ENCODE measurements around the gene KIAA1671.

Gene KIAA1671

DNA sequence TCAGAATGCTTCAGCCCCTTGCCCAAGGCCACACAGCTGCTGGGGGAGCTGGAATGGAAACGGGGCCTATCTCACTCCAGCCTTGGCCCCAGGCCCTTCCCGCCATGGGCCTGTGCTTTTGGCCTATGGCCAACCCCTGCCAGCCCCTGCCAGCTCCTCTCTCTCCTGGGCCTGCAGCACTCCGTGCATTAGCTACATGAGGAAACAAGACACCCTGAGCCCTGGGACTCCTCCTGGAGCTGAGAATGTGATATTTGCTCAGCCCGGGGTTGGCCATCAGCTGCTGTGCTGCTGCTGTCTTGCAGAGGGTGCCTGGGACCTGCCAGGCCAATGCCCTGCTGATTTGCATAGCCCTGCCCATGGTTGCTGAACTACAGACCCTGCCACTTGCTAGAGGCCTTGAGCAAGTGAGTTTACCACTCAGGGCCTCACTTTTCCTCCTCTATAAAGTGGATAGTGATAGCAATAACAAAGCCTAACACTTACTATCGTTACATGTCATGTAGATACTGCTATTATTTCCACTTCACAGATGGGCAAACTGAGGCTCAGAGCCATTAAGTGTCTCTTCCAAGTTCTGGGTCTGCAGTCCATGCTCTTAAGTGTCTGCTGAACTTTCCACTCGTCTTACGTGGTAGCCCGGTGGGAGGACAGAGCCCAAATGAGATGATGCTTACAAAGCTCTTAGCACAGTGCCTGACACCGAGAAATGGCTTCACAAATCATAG lies 99.6 kb downstream of the KIAA1671 start:
- Mint-ChIP-seq H3K4me3 (no peak overlapping the region), H3K36me3 (no peaks in the 10 kb centered on the region), H3K27ac (no peak overlapping the region), H3K4me1 (peaks cover 29% of the 10 kb centered on the region), H3K9me3 (peaks cover 7% of the 10 kb centered on the region)
- DNase-seq (ENCODE audit: low spot score in 2 of 2) = no peak
- no peak for ATAC-seq

- H3K27ac Mint-ChIP-seq = no peak overlapping the region
- H3K4me1 Mint-ChIP-seq = peaks cover 37% of the 10 kb centered on the region
- H3K36me3 Mint-ChIP-seq = no peaks in the 10 kb centered on the region
- ATAC-seq = no peak
- H3K4me3 Mint-ChIP-seq = peak overlapping the region; percentile 35
- H3K9me3 Mint-ChIP-seq = peaks cover 7% of the 10 kb centered on the region
- DNase-seq (ENCODE audit: low spot score in 2 of 2) = no peak
These were observed 100.8 kb downstream of the KIAA1671 start for GRCh38 chr22:25053153-25053805.

- Mint-ChIP-seq H3K9me3 (peaks cover 7% of the 10 kb centered on the region), H3K4me1 (peaks cover 48% of the 10 kb centered on the region), H3K27ac (peak overlapping the region; percentile 84), H3K4me3 (peak overlapping the region; percentile 35), H3K36me3 (no peaks in the 10 kb centered on the region)
- DNase-seq (ENCODE audit: low spot score in 2 of 2) = peak; percentile 42 to 81
- ATAC-seq = peak; percentile 91
These were observed 102.5 kb downstream of the KIAA1671 start for GRCh38 chr22:25054943-25055511.

- no peaks in the 10 kb centered on the region for H3K36me3 Mint-ChIP-seq
- no peak overlapping the region for H3K4me3 Mint-ChIP-seq
- DNase-seq (ENCODE audit: low spot score in 2 of 2) (peak; percentile 83 to 90), ATAC-seq (peak; percentile 51)
- no peaks in the 10 kb centered on the region for H3K9me3 Mint-ChIP-seq
- peaks cover 68% of the 10 kb centered on the region for H3K4me1 Mint-ChIP-seq
- peak overlapping the region; percentile 32 for H3K27ac Mint-ChIP-seq
These were observed 104.7 kb downstream of the KIAA1671 start for GRCh38 chr22:25057013-25057881.

GRCh38 chr22:25059438-25059837 lies 106.9 kb downstream of the KIAA1671 start:
- H3K4me3 Mint-ChIP-seq = no peak overlapping the region
- no peaks in the 10 kb centered on the region for H3K36me3 Mint-ChIP-seq
- H3K9me3 Mint-ChIP-seq = no peaks in the 10 kb centered on the region
- peak overlapping the region; percentile 63 for H3K27ac Mint-ChIP-seq
- peaks cover 65% of the 10 kb centered on the region for H3K4me1 Mint-ChIP-seq
- DNase-seq (ENCODE audit: low spot score in 2 of 2) = no peak
- ATAC-seq = no peak

DNA sequence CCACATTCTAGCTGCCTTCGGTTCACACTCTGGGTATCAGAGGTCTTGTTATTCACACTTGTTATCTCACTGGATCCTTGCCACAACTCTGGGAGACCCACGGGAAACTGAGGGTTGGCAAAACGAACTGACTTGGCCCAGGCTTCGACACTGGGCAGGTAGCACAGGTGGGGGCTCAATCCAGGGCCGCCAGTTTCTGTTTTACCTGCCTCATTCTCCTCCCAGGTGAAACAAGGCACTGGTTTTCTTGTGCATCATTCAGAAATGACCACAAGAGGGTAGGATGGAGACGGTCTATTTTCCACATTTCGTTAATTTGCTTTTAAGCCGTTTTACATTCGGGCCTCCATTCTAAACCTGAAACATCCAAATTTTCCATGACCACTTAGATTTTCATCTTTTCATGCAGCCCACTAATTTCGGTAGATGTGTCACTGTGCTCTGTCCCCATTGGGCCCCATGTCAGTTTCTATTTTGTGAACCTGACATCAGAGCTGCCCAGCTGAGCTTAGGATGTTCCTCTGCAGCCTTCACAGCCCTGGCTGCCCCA lies 108.1 kb downstream of the KIAA1671 start:
- peak overlapping the region; percentile 95 for H3K27ac Mint-ChIP-seq
- H3K4me3 Mint-ChIP-seq = peak overlapping the region; percentile 73
- no peaks in the 10 kb centered on the region for H3K9me3 Mint-ChIP-seq
- ATAC-seq = peak; percentile 90
- no peaks in the 10 kb centered on the region for H3K36me3 Mint-ChIP-seq
- peaks cover 64% of the 10 kb centered on the region for H3K4me1 Mint-ChIP-seq
- DNase-seq (ENCODE audit: low spot score in 2 of 2) = no peak

GRCh38 chr22:25061134-25061533 lies 108.6 kb downstream of the KIAA1671 start:
- DNase-seq (ENCODE audit: low spot score in 2 of 2) (no peak), ATAC-seq (no peak)
- peak overlapping the region; percentile 73 for H3K4me3 Mint-ChIP-seq
- H3K9me3 Mint-ChIP-seq = no peaks in the 10 kb centered on the region
- H3K4me1 Mint-ChIP-seq = peaks cover 64% of the 10 kb centered on the region
- peak overlapping the region; percentile 95 for H3K27ac Mint-ChIP-seq
- no peaks in the 10 kb centered on the region for H3K36me3 Mint-ChIP-seq

- Mint-ChIP-seq H3K9me3 (no peaks in the 10 kb centered on the region), H3K36me3 (no peaks in the 10 kb centered on the region), H3K27ac (peak overlapping the region; percentile 95), H3K4me1 (peaks cover 62% of the 10 kb centered on the region), H3K4me3 (peak overlapping the region; percentile 73)
- ATAC-seq = no peak
- no peak for DNase-seq (ENCODE audit: low spot score in 2 of 2)
These were observed 109.3 kb downstream of the KIAA1671 start for GRCh38 chr22:25061605-25062376.

GRCh38 chr22:25062386-25063085 lies 110.0 kb downstream of the KIAA1671 start:
- Mint-ChIP-seq H3K4me3 (peak overlapping the region; percentile 73), H3K4me1 (peaks cover 62% of the 10 kb centered on the region), H3K27ac (peak overlapping the region; percentile 95), H3K36me3 (peaks cover under 1% of the 10 kb centered on the region), H3K9me3 (no peaks in the 10 kb centered on the region)
- peak; percentile 65 for ATAC-seq
- no peak for DNase-seq (ENCODE audit: low spot score in 2 of 2)

DNA sequence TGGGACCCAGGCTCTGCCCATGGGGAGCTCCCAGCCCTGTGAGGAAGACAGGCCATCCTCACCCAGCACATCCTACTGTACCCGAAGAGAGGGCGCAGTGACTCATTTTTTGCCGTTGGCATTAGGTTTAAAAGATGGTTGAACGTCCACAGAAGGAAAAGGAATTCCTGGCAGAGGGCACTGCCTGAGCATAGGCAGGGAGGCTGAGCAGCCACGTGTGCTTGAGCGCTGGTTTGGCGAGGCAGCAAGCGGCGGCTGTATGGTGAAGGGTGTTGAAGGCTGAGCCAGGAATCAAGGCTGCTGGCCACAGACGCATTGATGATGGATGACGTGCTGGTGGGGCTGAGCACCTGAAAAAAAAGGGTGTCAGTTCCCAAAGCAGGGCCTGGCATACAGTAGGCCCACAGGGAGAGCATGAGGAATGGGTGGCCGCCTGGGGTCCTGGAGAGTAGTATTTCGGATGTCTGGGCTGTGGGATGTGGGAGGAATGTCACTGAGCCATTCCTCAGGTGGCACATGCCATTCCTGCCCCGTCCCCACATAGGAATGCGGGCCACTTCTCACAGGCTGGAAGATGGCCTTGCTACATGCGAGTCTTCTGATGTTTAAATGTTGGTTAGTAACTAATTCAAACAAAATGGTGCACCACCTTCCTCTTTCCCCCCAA lies 112.5 kb downstream of the KIAA1671 start:
- Mint-ChIP-seq H3K4me1 (peaks cover 72% of the 10 kb centered on the region), H3K36me3 (peaks cover 6% of the 10 kb centered on the region), H3K27ac (peak overlapping the region; percentile 68), H3K4me3 (no peak overlapping the region), H3K9me3 (no peaks in the 10 kb centered on the region)
- no peak for DNase-seq (ENCODE audit: low spot score in 2 of 2)
- no peak for ATAC-seq

DNA sequence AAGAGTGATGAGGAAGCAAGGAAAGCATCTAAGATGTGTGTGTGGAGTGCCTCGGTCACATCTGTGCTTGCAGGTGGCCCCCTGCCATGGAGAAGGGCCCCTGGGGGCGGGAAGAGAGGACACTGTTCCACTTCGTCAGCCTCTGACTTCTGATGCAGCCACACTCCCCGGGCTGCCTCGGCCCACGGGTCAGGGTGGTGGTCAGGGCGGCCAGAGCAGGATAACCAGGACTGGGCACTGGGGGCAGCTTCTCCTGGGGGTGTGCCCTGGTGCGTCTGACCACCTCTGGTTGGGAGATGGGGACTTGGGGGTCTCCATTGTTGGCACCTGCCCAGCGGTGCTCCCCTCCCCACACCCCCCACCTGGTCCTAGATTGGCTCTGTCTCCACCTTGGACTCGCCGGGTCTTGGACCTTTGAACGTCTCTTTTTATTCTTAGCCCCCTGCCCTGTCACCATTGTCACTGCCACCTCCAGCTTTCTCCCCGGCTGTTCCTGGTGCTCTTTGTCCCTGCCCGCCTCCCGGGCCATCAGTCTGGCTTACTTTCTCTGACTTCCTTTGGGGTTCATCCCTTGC lies 114.4 kb downstream of the KIAA1671 start:
- Mint-ChIP-seq H3K9me3 (no peaks in the 10 kb centered on the region), H3K27ac (peak overlapping the region; percentile 99), H3K4me3 (peak overlapping the region; percentile 85), H3K36me3 (peaks cover 6% of the 10 kb centered on the region), H3K4me1 (peaks cover 74% of the 10 kb centered on the region)
- ATAC-seq (no peak), DNase-seq (ENCODE audit: low spot score in 2 of 2) (no peak)

GRCh38 chr22:25067851-25068421 lies 115.4 kb downstream of the KIAA1671 start:
- Mint-ChIP-seq H3K4me1 (peaks cover 74% of the 10 kb centered on the region), H3K4me3 (peak overlapping the region; percentile 85), H3K9me3 (no peaks in the 10 kb centered on the region), H3K27ac (peak overlapping the region; percentile 99), H3K36me3 (peaks cover 6% of the 10 kb centered on the region)
- ATAC-seq = peak; percentile 85
- DNase-seq (ENCODE audit: low spot score in 2 of 2) = peak in 1 of 2 donors; percentile 85

GRCh38 chr22:25068707-25069106 lies 116.2 kb downstream of the KIAA1671 start:
- ATAC-seq (peak; percentile 24), DNase-seq (ENCODE audit: low spot score in 2 of 2) (peak in 1 of 2 donors; percentile 74)
- no peaks in the 10 kb centered on the region for H3K9me3 Mint-ChIP-seq
- peaks cover 76% of the 10 kb centered on the region for H3K4me1 Mint-ChIP-seq
- peak overlapping the region; percentile 85 for H3K4me3 Mint-ChIP-seq
- H3K36me3 Mint-ChIP-seq = peaks cover 6% of the 10 kb centered on the region
- peak overlapping the region; percentile 99 for H3K27ac Mint-ChIP-seq
